ENCODE results near the gene CNTN1.
A peak's percentile ranks its signal among the peaks of the same experiment; 100 is the strongest.

The CNTN1 gene

GRCh38 chr12:40831916-40832315 lies 139.7 kb downstream of the CNTN1 start:
- peak; percentile 35 for DNase-seq (ENCODE audit: low spot score)

DNA sequence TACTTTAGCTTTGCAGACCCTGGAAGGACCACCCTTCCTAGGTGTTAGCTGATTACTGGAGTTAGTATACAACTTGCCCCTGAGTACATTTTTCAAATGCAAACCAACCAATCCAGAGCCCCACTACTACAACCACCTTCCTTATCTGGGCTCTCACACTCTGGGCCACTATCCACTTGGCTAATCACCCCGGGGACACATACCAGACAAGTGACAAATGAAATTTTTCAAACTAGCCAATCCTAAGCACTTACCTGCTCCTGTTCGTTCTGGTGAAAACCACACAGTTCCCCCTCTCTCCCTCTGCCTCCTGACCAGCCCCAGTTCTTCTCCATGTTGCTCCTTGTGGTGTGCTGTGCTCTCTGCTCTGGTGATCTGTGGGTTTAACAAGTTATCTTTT lies 140.4 kb downstream of the CNTN1 start:
- TF ChIP-seq CTCF (conservative IDR thresholded peaks at IDR 0.05; ENCODE audit: low read depth): no peak
- ChIA-PET CTCF (interaction anchor here (0.7 kb wide), 1 partner anchor 22 kb away, joined by 6 read pairs; no protein-coding TSS in a partner anchor), POLR2A (ENCODE audit: low non-redundant PET) (no interaction called here)

More at GRCh38 chr12:40831916-40832315, 139.7 kb downstream of the CNTN1 start:
- no peak for TF ChIP-seq CTCF (conservative IDR thresholded peaks at IDR 0.05; ENCODE audit: low read depth)
- POLR2A ChIA-PET (ENCODE audit: low non-redundant PET): no interaction called here
- CTCF ChIA-PET: no interaction called here
- H3K27ac ChIP-seq: no peak overlapping the region

DNA sequence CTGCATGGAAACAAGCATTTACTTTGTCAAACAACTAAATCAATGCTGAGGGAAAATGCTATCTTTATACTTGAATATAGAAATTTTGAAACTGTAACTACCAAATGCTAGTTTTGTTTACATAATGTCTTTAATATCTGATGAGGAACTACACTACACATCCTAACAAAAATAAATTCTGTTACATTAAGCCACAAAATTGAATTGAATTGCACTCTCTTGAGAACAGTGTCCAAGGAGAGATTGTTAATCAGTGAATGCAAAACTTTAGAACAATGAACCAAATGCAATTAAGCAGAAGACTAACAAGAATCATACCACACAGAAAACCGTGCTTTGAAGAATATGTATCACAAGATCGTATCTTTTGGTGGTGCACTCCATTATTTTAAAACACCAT lies 141.6 kb downstream of the CNTN1 start:
- ChIA-PET POLR2A (ENCODE audit: low non-redundant PET) (no interaction called here), CTCF (no interaction called here)
- DNase-seq (ENCODE audit: low spot score): no peak
- TF ChIP-seq CTCF (conservative IDR thresholded peaks at IDR 0.05; ENCODE audit: low read depth): no peak
- H3K27ac ChIP-seq: no peak overlapping the region

More for the DNA sequence above, 140.4 kb downstream of the CNTN1 start:
- DNase-seq (ENCODE audit: low spot score): no peak
- H3K27ac ChIP-seq: no peak overlapping the region

DNA sequence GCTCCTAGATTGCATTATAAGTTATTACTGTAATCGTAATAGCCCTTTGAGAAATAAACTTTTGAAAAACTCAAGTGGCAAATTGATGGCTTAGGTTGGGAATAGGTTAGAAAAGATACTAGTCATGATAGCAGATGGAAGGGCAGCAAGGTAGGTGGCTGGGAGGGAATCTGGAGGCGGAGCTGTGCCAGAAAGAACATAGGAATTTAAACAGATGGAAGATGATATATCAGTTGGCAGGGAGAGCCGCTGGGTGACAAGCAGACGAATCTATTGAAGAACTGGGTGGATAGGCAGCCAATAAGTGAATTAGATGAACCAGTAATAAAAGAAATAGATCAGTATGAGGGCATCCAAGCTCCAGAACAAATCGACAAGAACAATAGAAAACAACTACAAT lies 142.1 kb downstream of the CNTN1 start:
- no peak for TF ChIP-seq CTCF (conservative IDR thresholded peaks at IDR 0.05; ENCODE audit: low read depth)
- ChIA-PET POLR2A (ENCODE audit: low non-redundant PET) (no interaction called here), CTCF (no interaction called here)
- H3K27ac ChIP-seq: no peak overlapping the region
- no peak for DNase-seq (ENCODE audit: low spot score)

GRCh38 chr12:40837891-40838429 lies 145.7 kb downstream of the CNTN1 start:
- TF ChIP-seq CTCF (conservative IDR thresholded peaks at IDR 0.05; ENCODE audit: low read depth): no peak
- no peak overlapping the region for H3K27ac ChIP-seq
- CTCF ChIA-PET: no interaction called here
- DNase-seq (ENCODE audit: low spot score): no peak
- POLR2A ChIA-PET (ENCODE audit: low non-redundant PET): no interaction called here

GRCh38 chr12:40843495-40843894 lies 151.3 kb downstream of the CNTN1 start:
- H3K27ac ChIP-seq: no peak overlapping the region
- DNase-seq (ENCODE audit: low spot score): no peak
- POLR2A ChIA-PET (ENCODE audit: low non-redundant PET): no interaction called here
- TF ChIP-seq CTCF (conservative IDR thresholded peaks at IDR 0.05; ENCODE audit: low read depth): no peak
- CTCF ChIA-PET: no interaction called here

DNA sequence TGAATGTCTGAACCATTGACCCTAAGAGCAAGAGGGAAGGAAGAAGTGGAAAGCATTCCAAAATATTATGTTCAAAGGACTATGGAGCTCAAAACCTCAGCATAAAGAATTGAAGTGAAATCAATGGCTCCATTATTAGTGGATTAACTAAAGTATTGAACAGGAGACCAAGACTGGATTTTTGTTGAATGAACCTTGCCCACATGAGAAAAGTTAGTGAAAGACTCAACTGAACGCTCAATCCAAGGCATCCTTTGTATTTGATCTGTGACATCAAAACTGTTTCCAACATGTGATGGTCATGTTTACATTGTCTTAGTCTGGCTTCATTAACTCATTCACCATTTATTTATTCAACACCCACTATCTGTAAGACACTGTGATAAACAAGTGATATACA lies 161.0 kb downstream of the CNTN1 start:
- TF ChIP-seq CTCF (conservative IDR thresholded peaks at IDR 0.05; ENCODE audit: low read depth): no peak
- POLR2A ChIA-PET (ENCODE audit: low non-redundant PET): no interaction called here
- no peak overlapping the region for H3K27ac ChIP-seq
- CTCF ChIA-PET: no interaction called here
- no peak for DNase-seq (ENCODE audit: low spot score)
